Raji (cell line): ENCODE data around the gene SLC16A3.

Experiments used
- POLR2A ChIP-seq: IDR thresholded peaks from 2 replicates; pipeline ENCODE4 v1.6.1; 2011; ENCODE audit warnings: low read depth, low read length, control low read depth; ENCODE audit not compliant: insufficient read depth

SLC16A3 gene

DNA sequence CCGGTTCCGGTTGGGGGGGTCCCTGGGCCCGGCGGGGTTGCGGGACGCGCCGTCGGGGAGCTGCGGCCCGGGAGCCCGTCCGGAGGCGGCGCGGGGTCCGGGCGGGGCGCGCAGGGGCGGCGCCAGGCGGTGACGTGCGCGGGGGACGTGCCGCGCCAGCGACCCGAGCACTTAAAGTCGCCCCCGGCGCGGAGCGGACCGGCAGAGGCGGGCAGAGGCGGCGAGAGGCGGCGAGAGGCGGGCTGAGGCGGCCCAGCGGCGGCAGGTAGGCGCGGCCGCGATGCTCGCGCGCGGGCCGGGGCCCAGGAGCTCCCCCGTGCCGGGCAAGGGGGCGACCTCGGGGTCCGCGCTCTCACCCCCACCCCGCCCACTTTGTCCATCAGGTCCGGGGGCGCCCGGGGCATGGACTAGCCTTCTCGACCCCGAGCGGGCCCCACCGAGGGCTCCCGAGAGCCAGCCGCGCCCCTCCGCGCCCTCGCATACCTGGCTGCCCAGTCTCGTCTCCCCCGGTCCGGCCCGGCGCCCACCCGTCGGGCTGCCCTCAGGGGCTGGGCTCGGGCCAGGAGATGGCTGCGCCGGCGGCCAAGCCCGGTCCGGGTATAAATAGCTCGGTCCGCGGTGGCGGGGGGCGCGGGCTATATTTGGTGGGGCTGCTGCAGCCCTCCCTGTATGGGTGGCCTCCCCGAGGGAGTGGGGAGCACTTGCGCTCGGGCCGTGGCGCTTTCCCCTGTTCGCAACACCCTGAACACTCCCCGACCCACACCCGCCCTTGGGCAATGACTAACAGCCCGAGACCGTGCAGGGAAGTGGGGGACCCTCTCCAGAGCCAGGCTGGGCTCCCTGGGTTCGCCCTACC lies at the start of gene SLC16A3:
Gene SLC16A3, plus strand, starts transcription at position 201 of the 856 bp plus-strand sequence. CDS start 6,967 bp downstream, outside the sequence.
- no peak for TF ChIP-seq POLR2A

DNA sequence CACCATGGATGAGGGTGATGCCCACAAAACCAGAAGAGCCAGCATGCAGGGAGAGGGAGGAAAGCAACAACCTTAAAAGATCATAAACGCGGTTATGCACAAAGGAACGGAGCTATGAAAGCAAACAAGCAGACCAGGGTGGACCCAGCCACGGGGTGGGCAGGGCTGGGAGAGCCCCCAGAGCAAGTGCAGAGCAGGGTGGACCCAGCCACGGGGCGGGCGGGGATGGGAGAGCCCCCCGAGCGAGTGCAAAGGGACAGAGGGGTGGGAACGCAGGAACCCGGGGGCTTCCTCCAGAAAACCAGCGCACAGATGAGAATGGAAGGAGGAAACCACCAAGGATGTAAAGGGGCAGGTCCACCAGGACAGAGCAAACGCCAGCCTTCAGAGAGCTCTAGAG lies 49.4 kb upstream of the SLC16A3 start:
- TF ChIP-seq POLR2A: no peak

DNA sequence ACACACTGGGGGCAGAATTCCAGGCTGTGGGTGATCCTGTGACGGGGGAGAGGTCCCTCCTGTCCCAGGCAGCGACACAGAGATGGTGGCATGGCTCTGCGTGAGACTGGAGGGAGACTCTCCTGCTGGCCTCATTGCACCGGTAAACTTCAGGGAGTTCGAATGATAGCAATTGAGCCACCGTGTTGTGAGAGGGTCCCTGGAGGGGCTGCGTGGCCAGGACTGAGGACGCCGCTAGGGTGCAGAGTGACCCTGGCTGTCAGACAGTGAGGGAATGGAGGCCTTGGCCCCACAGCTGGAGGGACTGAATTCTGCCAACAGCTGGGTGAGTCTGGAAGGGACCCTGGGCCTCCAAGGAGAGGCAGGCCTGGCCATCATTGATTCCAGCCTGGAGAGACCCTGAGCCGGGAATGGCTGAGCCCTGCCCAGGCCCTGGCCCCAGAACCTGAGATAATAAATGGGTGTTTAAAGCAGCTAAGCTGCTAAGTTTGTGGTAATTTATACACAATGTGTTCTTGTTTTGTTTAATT lies 48.8 kb upstream of the SLC16A3 start:
- no peak for TF ChIP-seq POLR2A

DNA sequence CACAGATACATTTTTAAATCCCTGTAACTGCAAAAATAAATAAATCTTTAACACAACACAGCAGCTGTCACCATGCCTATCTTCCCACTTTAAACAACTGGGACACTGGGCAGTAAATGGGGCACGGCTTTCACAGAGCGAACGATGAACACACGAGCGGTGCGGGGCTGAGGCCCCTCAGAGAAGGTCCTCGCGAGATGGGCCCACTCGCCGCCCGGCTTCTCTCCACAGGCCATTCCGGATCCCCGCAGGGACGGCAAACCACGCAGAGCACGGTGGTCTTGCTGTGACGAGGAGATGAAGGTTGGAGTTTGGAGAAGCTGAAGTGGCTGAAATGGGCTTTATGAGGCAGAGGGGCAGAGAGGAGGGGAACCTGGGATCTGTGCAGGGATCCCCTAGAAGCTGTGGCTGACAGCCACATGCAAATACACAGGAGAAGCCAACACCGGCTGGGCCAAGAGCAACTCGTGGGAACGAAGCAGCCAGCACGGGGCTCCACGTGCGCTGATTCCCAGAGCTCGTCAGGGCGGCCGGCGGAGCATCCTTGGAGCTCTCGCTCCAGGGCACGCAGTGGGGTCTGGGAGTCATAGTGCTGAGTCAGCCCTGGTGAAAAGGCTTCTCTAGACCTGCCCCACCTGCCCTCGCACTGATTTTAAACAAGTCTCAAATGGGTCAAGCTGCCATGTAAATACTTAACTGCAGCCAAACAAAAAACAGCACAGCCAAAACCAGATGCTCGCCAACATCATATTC lies 47.9 kb upstream of the SLC16A3 start:
- TF ChIP-seq POLR2A: no peak

DNA sequence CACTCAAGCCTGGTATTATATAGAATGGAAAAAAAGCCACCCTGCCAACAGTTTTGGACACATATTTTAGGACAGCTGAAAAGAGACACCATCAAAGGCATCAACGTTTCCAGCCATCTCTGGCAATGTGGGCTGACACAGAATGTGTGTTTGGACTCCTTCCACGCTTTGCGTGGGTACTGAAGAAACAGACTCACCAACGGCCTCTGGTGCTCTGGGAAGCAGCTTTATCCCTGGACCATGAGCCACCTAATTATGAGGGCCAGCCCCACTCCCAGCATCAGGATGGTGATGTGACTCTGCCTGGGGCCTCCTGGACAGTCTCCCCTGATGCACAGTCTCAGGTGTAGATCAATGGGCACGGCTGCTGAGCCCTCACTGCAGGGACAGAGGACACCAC lies 44.1 kb upstream of the SLC16A3 start:
- no peak for TF ChIP-seq POLR2A

DNA sequence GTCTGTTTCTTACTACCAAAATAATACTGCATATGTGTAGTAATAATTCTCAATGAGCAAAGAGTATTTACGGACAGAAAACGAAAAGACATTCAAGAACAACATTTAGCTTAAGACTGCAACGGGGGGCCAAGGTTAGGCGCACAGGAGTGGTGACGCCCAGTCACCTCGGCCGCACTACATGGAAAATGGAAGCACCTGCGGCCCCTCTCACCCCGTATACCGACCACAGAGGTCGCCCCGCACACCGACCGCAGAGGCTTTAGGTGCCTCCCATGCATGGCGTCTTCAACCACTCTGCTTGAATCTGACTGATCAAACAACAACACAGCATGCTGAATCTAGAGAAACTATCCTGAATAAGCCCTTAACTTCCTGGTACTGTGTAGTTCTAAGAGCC lies 42.6 kb upstream of the SLC16A3 start:
- no peak for TF ChIP-seq POLR2A

DNA sequence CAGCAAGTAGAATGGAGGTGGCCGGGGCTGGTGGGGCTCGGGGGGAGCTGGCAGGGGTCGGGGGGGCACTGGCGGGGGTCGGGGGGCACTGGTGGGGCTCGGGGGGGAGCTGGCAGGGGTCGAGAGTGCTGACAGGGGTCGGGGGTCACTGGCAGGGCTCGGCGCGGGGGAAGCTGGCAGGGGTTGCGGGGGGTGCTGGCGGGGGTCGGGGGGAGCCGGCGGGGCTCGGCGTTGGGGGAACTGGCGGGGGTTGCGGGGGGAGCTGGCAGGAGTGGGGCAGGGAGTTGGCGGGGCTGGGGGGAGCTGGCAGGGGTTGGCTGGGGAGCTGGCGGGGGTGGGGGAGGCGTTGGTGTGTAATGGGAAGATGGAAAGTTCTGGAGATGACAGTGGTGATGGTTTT lies 41.3 kb upstream of the SLC16A3 start:
- no peak for TF ChIP-seq POLR2A

DNA sequence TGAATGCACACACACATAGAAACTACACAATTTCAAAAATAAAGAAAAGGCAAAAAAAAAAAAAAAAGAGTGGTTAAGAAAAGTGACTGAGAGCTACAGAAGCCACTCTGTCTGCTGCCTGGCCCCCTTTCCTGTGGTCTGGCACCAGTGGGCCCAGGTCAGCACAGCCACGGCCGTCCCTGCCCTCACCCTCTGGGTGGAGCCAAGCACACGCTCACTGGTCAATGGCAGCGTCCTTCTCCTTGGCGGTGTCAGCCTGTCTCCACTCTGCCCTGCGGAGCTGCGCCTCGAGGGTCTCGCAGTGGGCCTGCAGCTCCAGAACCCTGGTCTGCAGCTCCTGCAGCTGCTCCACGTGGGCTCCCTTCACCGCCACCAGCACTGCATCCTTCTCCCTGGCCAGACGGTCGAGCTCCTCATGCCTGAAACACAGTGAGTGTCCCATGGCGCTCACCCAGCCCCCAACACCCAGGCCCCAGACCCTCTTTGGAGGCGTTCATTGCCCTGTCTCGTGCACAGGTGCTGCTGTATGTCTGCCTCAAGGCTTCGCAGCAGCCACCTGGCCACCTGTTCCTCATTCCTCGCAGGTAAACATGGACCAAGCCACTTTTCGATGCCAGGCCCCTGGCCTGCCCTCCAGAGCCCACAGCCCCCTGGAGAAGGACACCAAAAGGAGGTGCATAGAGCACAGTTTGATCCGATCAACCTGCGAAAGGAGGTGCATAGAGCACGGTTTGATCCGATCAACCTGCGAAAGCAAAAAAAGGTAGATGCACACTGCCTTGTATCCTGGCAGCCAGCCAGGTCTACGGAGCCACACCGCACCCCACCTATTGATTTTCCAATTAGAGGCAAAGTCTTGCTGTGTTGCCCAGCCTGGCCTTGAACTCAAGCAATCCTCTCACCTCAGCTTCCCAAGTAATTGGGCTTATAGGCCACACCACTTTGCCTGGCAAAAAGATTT lies 40.6 kb upstream of the SLC16A3 start:
- no peak for TF ChIP-seq POLR2A

DNA sequence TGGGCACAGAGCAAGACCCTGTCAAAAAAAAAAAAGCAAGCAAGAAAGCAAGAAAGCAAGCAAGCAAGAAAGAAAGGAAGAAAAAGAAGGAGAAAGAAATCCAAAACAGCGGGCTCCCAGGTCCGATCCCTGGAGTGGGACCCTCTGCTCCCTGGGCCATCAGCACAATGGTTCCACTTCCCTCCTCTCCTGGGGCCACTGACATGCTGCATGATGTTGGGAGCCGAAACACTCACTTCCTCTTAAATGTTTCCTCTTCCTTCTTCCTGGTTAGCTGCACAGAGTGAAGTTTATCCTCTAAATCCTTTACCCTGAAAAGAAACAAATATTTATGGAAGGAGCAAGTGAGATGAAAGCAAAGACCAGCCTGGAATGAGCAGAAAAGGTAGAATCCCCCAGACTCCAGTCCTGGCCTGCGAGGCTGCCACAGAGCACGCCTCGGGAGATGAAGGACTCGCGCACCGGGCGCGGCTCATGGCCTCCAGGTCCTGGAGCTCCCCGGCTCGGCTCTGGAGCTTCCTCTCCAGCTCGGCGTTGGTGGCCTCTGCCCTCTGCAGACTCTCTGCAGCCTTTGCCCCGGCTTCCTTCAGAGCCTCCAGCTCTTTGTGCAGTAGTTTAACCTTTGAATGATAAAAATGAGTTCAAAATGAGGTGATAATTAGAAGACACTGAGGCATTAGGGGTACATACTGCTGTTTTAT lies 35.2 kb upstream of the SLC16A3 start:
- TF ChIP-seq POLR2A: no peak

DNA sequence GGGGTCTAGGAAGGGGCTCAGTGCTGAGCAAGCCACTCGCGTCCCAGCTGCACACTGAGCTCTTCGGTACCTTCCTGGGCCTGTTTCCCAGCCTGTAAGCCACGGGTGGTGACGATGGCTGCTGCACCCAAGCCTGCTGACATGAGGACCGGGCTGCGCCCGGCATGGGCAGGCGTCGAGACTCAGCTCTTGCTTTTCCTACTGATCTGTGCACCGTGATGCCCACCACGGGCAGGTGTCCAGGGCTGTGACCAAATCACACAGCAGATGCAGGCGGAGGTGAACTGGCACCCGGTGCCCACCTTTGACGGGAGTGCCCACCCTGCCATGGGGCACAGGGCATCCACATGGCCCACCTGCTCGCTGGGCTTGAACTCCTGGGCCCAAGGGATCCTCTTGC lies 34.1 kb upstream of the SLC16A3 start:
- TF ChIP-seq POLR2A: no peak

DNA sequence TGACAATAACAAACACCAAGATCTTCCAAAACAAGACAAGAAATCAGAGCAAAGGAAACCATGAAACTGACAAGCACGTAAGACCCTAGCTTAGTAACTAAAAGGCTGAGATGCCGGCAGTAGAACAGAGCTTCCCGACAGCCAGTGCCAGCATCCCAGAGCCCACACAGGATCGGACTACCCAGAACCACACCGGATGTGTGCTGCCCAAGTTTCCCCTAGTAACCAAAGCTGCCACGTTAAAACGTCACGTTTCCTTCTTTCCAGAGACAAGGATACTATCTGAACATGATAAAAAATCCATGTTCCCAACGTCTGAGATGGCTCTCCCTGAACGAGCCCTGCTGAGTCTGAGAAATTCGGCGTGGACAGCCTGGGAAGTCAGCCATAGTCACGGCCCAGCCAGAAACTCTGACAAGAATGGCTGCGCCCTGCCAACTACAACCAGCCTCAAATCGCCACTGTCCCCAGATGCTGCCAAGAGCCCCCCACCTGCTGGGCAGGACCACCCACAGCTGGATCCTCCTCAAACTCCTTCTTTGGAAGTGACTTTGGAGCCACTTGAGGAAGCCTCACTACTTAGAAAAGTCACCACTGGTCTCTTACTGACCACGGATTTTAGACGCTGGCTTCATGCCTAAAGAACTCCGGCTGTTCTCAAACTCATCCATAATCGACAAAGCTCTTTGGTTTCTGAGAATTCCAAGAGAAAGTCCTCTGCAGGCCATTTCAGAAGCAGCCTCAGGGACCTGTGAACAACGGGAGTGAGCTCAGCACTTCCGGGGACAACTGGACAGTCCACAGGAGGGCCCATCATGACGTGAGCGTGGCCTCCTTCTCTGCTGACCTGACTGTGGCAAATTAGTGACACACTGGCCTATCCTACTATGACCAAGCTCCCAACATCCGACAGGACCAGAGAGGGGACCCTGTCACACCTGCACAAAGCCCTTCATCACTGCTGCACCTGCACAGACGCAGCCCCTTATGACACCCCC lies 32.9 kb upstream of the SLC16A3 start:
- no peak for TF ChIP-seq POLR2A

DNA sequence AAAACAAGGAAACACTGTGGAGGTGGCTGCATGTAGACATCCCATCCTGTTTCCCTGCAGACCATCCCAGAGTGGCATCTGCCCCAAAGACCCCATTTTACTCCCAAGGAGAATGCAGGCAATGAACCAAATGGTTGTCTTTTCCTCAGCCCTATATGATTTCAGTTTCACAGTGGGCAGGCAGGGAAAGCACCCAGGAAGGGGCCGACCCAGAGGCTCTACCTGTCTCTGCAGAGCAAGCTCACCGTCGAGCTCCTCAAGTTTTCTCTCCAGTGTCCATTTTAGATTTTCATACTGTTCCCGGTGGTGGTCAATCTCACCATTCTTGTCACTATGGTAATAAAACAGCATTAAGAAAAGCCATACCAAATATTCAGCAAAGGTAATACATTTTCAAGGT lies 30.8 kb upstream of the SLC16A3 start:
- TF ChIP-seq POLR2A: no peak

DNA sequence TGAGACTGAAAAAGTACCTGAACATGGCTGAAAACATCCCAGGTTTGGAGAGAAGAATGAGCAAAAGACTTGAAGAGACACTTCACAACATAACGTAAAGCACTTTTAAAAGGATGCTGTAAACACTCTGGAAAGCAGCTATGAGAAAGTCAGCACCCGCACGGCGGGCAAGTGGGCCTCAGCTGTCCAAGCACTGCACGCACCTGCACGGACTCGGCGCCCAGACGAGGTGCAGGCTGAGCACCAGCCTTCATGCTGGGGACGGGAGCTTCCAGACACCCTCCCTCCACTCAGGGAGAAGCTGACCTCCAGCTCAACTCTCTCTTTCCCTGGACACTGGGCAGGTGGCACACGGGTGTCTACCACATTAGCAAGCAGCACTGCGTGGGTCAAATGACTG lies 29.3 kb upstream of the SLC16A3 start:
- TF ChIP-seq POLR2A: no peak

DNA sequence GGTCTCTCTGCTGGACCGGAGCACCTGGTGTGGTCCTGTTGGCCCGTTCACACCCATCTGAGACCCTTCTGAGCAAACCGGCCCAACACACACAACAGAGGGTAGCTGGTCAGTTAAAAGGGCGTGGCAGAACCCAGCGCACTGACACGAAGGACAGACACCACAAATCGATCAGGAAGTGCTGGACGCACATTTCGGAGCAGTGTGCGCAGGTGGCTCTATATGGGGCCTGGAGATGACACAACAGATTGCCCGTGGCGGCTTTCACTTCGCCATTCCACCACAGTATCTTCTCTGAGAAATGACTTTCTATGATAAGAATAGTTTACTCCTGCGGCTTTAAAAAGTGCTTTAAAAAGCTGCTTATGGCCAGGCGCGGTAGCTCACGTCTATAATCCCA lies 28.7 kb upstream of the SLC16A3 start:
- no peak for TF ChIP-seq POLR2A
